ENCODE measurements around the gene SESTD1.

The SESTD1 gene

GRCh38 chr2:179264368-179265081 lies at the start of gene SESTD1:
TSS of gene SESTD1 (minus strand) at chr2:179264832. CDS start at chr2:179191841, 72,991 bp downstream.
- peak; percentile 72 for DNase-seq (ENCODE audit: low spot score)

- no peak for DNase-seq (ENCODE audit: low spot score)
Observed at GRCh38 chr2:179313057-179313456, 48.4 kb upstream of the SESTD1 start.

GRCh38 chr2:179311101-179311500 lies 46.5 kb upstream of the SESTD1 start:
- DNase-seq (ENCODE audit: low spot score), result no peak

GRCh38 chr2:179307616-179308371 lies 43.2 kb upstream of the SESTD1 start:
- DNase-seq (ENCODE audit: low spot score), result no peak

GRCh38 chr2:179305125-179305524 lies 40.5 kb upstream of the SESTD1 start:
- DNase-seq (ENCODE audit: low spot score), result no peak

DNA sequence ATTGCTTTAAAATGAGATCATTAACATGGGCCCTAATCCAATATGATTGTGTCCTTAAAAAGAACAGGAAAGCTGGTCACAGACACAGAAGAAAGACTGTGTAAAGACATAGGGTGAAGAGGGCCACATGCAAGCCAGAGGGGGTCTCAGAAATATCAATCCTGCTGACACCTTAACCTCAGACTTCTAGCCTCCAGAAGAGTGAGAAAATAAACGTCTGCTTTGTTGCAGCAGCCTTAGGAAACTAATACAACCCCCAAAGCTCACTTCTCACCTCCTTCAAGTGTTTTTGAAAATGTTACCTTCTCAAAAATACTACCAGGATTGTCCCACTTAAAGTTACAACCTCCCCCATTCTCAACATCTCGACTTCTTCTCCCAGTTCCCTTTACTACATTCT lies 39.8 kb upstream of the SESTD1 start:
- DNase-seq (ENCODE audit: low spot score), result no peak

GRCh38 chr2:179302764-179303571 lies 38.3 kb upstream of the SESTD1 start:
- DNase-seq (ENCODE audit: low spot score), result no peak

DNA sequence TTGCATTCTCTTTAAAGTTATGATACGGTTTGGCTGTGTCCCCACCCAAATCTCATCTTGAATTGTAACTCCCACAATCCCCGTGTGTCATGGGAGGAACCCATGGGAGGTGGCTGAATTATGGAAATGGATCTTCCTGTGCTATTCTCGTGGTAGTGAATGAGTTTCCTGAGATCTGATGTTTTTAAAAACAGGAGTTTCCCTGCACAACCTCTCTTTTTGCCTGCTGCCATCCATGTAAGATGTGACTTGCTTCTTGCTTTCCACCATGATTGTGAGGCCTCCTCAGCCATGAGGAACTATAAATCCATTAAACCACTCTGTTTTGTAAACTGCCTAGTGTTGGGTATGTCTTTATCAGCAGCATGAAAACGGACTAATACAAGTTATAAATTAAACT lies 37.5 kb upstream of the SESTD1 start:
- no peak for DNase-seq (ENCODE audit: low spot score)

DNA sequence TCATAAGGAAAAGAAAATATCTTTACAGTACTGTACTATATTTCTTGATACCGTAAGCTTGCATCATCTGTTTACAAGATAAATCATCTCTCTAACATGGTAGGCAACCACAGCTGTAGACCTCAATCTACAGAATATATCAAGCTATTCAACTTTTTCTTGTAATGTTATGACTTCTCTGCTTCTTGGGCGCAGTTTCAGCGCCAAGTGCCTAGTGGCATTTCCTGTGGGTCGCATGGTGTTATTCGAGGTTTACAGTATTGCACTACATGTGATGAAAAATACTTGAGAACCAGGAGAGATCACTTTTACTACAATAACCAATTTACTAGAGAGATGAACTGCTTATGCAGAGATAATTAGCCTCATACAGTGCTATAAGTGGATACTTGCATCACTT lies 34.0 kb upstream of the SESTD1 start:
- DNase-seq (ENCODE audit: low spot score), result no peak

GRCh38 chr2:179297927-179298326 lies 33.3 kb upstream of the SESTD1 start:
- DNase-seq (ENCODE audit: low spot score), result no peak

DNA sequence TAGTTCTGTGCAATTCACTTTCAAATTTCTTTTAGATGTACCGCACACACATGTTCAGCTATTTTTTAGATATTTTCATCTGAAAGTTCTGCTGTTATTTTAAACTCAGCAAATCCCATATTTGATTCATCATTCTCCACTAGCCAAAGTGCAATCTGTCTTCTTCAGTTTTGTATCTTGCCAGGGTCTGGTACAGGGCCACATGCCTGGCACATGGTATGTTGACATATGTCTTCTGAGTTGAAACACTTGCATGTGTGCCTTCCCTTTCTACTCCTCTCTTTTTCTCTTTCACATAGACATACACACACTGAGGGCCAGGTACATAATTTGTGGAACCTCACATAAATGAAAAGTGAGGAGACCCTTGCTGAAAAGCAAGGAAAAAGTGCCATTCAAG lies 25.7 kb upstream of the SESTD1 start:
- DNase-seq (ENCODE audit: low spot score), result no peak

DNA sequence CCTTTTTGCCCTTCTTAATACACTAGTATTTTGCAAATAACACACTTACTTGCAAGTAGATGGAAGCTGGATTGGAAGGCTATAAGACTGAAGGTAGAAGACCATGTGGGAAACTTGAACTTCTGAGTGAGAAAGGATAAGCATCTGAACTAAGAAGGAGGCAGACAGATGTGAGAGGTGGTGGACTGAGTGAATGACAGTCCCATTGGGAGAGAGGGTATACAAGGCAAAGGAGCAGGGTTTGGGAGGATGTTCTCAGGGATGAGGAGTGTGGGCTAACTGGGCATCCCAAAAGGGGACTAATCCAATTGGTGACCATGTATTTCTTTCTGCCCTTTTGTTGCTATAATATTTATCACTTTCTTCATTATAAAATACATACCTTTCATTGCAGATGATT lies 20.4 kb upstream of the SESTD1 start:
- DNase-seq (ENCODE audit: low spot score), result no peak

- no peak for DNase-seq (ENCODE audit: low spot score)
Observed at GRCh38 chr2:179277429-179278196, 13.0 kb upstream of the SESTD1 start.

DNA sequence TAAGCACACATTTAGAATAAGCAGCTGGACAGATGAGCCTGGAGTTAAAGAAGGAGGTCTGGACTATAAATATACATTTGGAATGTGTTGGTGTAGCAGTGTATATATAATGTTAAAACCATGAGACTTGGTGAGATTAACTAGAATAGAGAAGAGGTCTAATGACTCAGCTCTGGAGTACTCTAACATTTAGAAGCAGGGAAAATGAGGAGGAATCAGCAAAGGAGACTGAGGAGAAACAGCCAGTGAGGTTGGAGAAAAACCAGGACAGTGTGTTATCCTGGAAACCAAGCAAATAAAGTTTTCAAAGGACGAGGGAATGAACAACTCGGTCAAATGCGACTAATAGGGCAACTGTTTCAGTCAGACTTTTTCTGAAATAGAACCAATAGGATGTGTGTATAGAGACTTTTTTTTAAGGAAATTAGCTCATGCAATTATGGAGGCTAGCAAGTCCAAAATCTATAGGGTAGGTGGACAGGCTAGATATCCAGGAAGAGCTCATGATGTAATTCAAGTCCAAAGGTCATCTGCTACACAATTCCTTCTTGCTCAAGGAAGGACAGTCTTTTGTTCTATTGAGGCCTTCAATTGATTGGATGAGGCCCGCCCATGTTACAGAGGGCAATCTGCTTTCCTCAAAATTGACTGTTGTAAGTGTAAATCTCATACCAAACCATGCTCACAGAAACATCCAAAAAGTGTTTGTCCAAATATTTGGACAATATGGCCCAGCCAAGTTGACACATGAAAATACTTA lies 10.8 kb upstream of the SESTD1 start:
- DNase-seq (ENCODE audit: low spot score), result no peak

GRCh38 chr2:179274749-179275148 lies 10.1 kb upstream of the SESTD1 start:
- peak; percentile 58 for DNase-seq (ENCODE audit: low spot score)

- DNase-seq (ENCODE audit: low spot score), result no peak
Observed at GRCh38 chr2:179273461-179273962, 8.9 kb upstream of the SESTD1 start.

DNA sequence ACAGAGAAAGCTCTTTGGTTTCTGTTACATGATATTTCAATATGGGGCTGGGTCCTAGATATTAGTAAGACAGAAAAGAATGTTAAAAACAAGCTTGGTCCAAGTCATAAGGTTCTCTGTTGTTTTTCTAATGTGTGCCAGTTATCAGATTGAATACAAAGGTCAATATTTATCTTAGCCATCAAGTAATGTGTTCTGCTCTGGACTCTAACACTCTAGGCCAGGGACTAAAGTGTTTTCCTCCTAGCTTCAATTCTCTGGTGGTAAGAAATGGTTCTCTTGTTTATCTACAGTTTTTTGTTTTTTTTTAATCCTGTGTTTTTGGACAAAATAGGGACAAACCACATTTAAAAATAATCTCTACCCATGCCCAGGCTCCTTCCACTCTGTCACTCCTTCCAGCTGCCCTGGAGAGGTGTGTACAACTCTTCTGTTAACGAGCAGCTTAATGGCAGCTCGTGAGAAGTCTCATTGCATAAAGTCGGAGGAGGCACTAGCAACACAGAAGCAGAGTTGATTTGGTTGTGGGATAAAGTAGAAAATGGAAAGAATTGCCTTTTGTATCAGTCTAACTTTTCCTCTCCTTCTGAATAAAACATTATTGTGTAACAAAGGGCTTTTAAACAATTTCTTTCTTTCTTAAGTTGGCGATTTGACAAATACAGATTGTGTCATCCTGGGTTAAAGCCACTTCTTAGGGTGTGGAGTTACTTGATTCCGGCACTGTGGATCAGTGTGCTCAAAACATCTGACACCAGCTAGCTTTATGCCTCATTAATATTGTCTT lies 8.0 kb upstream of the SESTD1 start:
- no peak for DNase-seq (ENCODE audit: low spot score)

DNA sequence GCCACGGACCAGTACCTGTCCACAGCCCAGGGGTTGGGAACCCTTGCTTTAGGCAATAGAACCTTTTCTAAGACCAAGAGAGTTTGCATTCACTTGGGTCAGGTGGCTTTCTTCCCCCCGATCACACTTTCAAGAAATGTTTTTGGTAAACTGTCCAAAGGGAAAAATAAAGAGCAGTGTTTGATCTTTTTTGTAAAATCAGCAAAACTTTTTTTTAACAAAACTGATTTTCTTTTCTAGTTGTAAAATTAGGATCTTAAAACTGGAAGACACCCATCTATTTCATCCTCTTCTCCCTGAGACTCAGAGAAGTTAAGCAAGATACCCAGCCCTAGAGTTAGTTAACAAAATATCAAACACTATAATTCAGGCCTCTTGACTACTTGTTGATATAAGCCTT lies 6.1 kb upstream of the SESTD1 start:
- no peak for DNase-seq (ENCODE audit: low spot score)

DNA sequence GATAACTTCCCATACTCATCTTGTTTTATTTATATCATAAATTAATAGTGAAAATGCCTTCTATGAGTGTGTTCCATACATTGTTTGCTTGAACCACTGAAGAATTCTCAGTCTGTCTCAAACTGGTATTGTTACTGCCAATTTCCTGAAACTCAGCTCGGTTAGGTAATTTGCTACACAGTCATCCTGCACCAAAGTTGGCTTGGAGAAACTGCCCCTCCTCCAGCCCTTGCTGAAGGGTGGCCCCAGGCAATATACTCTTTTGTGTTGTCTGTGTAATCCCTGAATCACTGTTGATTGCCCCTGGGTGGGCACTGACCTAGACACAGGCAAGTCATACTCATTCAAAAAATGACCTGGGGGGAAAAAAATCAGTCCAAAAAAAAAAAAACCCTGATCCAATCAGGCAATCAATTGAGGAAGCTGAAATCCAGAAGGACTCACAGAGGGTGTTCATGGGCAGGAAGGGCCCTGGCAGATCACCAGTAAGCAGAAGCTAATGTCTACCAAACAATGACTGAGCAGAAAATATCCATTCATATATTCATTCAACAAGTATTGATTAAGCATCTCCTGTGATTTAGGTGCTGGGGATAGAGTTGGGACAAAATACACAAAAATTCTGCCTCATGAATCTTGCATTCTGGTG lies 3.8 kb upstream of the SESTD1 start:
- no peak for DNase-seq (ENCODE audit: low spot score)

- DNase-seq (ENCODE audit: low spot score), result no peak
Observed at GRCh38 chr2:179266271-179266670, 1.6 kb upstream of the SESTD1 start.

All from germinal center (tissue), 1 donor.